ENCODE data around the gene R3HDM2.

The R3HDM2 gene

DNA sequence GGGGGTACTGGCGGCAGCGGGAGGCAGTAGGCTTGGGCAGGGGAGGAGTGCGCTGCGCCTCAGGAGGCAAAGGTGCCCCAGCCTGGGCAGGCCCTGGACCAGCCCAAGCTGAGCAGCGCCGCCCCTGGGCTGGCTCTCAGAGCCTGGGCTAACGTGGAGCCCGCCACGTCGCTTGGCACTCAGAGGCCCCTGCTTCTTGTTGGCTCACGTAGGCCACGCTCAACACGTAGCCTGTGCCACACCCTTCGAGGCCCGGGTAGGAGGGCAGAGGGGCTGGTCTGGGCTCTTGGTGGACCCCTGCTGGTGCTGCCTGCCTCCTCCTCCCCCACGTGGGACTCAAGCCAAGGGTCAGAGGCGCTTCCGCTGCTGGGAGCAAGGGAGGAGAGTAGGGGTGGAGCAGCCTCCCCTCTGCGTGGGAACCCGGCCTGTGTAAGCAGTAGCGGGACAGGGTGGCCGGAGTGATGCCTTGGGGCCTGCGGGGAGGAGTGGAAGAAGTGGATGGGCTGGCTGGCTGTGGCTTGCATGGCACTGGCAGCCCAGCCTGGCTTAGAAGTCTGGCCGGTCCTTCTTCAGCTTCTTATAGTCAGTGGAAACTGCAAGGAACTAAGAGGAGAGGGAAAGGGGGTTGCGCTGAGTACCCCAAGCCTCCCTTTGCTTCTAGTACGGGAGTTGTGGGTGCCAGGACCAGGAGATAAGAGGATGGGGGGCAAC is 195.7 kb downstream of the R3HDM2 start:
- TF ChIP-seq SIN3A (IDR thresholded peaks at IDR 0.05; ENCODE audit: borderline replicate concordance, insufficient read depth, low read length) (no peak), POLR2AphosphoS5 (IDR thresholded peaks at IDR 0.05; ENCODE audit: low read depth, low read length) (peak; percentile 17; the same call in 1 of the 2 replicates), FOXP2 (optimal IDR thresholded peaks at IDR 0.05; ENCODE audit: borderline replicate concordance, extremely low read depth, extremely low read length, insufficient read depth) (no peak)

GRCh38 chr12:57234571-57235016 is 196.2 kb downstream of the R3HDM2 start:
- TF ChIP-seq FOXP2 (optimal IDR thresholded peaks at IDR 0.05; ENCODE audit: borderline replicate concordance, extremely low read depth, extremely low read length, insufficient read depth), result no peak
- no peak for TF ChIP-seq POLR2AphosphoS5 (IDR thresholded peaks at IDR 0.05; ENCODE audit: low read depth, low read length)
- TF ChIP-seq SIN3A (IDR thresholded peaks at IDR 0.05; ENCODE audit: borderline replicate concordance, insufficient read depth, low read length), result no peak
- no peak for TF ChIP-seq TAF1 (IDR thresholded peaks at IDR 0.05; ENCODE audit: borderline replicate concordance, insufficient read depth, low read length)
- no peak for TF ChIP-seq REST (IDR thresholded peaks at IDR 0.05; ENCODE audit: insufficient read depth in 1 of 2, low read depth in 2 of 2, low read length in 2 of 2)

- TF ChIP-seq TAF1 (IDR thresholded peaks at IDR 0.05; ENCODE audit: borderline replicate concordance, insufficient read depth, low read length), result no peak
These were observed 196.6 kb downstream of the R3HDM2 start for GRCh38 chr12:57234233-57234570.

GRCh38 chr12:57233357-57234232 is 197.2 kb downstream of the R3HDM2 start:
- TF ChIP-seq POLR2AphosphoS5 (IDR thresholded peaks at IDR 0.05; ENCODE audit: low read depth, low read length) (0 out of 2 replicates have a peak, but pooled peaks have one; percentile 20), REST (IDR thresholded peaks at IDR 0.05; ENCODE audit: insufficient read depth in 1 of 2, low read depth in 2 of 2, low read length in 2 of 2) (no peak)

DNA sequence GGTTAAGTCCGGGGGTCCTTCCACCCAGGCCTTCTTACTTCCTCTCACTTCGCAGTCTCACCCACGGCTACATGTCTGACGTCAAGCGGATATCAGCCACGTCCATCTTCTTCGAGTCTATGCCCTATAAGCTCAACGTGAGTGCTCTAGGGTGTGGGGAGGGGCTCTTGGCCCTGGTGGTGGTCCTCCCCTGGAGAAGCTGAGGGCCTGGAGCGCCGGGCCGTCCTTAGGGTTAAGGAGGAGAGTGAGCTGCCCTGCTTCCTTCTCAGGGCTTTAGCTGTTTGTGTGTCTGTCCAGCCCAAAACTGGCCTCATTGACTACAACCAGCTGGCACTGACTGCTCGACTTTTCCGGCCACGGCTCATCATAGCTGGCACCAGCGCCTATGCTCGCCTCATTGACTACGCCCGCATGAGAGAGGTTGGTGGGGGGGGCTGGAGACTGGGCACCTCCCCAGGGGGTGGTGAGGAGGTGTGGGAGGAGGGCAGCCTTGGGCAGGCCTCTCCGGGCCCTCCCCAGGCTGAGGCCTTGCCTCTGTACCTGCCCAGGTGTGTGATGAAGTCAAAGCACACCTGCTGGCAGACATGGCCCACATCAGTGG is 198.6 kb downstream of the R3HDM2 start:
- no peak for TF ChIP-seq REST (IDR thresholded peaks at IDR 0.05; ENCODE audit: insufficient read depth in 1 of 2, low read depth in 2 of 2, low read length in 2 of 2)
- TF ChIP-seq POLR2AphosphoS5 (IDR thresholded peaks at IDR 0.05; ENCODE audit: low read depth, low read length), result peak; percentile 9; the same call in 1 of the 2 replicates
- TF ChIP-seq TAF1 (IDR thresholded peaks at IDR 0.05; ENCODE audit: borderline replicate concordance, insufficient read depth, low read length), result no peak
- TF ChIP-seq SIN3A (IDR thresholded peaks at IDR 0.05; ENCODE audit: borderline replicate concordance, insufficient read depth, low read length), result no peak
- TF ChIP-seq FOXP2 (optimal IDR thresholded peaks at IDR 0.05; ENCODE audit: borderline replicate concordance, extremely low read depth, extremely low read length, insufficient read depth), result no peak

All from PFSK-1 (cell line).